Measurements from ENCODE around the gene CYTH1.

- TF ChIP-seq CTCF (IDR thresholded peaks at IDR 0.05): no peak
- no peak for TF ChIP-seq POLR2A (IDR thresholded peaks at IDR 0.05)
Measured at GRCh38 chr17:78696016-78696982, 85.8 kb downstream of the CYTH1 start.

Data from testis (tissue), 2 donors.